ENCODE measurements around the gene KIF12.
A peak's percentile ranks its signal among the peaks of the same experiment; 100 is the strongest.

Gene KIF12

DNA sequence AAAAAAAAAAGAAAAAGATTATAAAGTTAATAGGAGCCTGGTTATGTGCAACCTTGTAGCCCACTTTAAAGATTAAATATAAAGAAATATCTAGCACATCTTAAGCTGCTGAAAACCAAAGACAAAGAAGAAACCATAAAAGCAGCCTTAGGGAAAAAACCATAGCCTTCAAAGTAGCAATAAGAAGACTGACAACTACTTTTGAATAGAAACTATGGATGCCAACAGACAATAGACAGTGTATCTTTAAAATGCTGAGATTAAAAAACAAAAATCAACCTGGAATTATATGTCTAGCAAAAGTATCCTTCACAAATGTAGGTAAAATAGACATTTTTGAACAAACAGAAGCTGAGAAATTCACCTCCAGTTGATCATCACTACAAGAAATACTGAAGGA lies 3.4 kb upstream of the KIF12 start:
- DNase-seq = no peak

- DNase-seq = no peak
Observed at GRCh38 chr9:114100536-114100935, 1.4 kb upstream of the KIF12 start.

- DNase-seq = no peak
Observed at GRCh38 chr9:114099669-114100270, 678 bp upstream of the KIF12 start.

- DNase-seq = peak; percentile 68
Observed at GRCh38 chr9:114098021-114098935, 814 bp downstream of the KIF12 start.

DNA sequence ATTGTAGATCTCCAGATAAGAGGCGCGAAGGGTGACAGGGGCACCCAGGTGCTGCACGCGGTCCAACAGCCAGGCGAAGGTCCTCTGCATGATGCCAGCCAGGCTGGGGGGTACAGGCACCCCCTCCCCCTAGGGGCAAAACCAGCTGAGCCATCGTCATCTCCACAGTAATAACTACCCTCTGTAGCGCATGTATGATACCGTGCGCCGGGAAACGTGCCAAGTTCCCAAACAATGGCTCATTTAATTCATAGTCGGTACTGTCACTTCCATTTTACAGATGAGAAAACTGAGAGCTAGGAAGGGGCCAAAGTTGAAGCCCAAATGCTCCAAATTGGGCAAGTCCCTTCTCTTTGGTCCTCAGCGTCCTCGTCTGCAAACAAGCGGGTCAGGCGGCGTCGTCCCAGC lies 1.5 kb downstream of the KIF12 start:
- no peak for DNase-seq

GRCh38 chr9:114096866-114097612 lies 2.1 kb downstream of the KIF12 start:
- DNase-seq = no peak

GRCh38 chr9:114096041-114096511 lies 3.0 kb downstream of the KIF12 start:
- no peak for DNase-seq

DNA sequence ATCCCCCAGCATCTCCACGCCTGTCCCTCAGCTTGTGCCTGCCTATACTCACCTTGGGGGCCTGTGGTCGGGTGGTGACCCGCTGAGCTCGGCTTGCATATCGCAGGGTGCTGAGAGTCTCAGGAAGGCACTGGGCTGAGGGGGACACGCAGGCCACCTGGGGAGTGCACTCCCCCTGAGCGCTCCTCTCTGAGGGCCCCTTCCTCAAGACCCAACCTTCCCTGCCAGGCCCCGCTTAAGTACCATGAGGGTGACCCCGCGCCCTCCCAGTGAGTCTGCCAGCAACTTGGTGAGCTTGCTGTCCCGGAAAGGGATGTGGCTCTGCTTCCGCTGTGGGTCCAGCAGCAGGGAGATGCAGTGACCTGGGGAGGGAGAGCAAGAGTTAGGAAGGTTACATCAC lies 4.1 kb downstream of the KIF12 start:
- DNase-seq = no peak

GRCh38 chr9:114093761-114094505 lies 5.2 kb downstream of the KIF12 start:
- no peak for DNase-seq

DNA sequence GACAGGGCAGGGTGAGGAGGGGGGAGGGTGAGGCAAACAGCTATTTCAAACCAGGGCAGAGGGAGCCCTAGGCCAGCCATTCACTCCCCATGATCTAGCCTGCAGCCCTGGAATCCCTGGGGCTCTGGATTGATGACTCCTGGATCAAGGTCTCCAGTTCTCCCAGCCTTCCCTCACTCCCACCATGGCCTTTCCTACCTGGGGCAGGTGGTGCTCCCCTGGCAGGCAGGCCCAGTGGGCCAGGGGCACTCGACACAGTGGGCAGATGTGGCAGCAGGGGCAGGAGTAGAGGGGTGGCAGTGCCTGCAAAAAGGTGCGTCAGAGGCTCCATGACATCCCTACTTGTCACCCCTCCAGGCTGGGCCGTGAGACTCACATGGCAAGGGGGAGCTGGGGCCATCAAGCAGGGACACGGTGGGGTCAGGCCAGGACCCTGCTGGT lies 6.0 kb downstream of the KIF12 start:
- DNase-seq = no peak

DNA sequence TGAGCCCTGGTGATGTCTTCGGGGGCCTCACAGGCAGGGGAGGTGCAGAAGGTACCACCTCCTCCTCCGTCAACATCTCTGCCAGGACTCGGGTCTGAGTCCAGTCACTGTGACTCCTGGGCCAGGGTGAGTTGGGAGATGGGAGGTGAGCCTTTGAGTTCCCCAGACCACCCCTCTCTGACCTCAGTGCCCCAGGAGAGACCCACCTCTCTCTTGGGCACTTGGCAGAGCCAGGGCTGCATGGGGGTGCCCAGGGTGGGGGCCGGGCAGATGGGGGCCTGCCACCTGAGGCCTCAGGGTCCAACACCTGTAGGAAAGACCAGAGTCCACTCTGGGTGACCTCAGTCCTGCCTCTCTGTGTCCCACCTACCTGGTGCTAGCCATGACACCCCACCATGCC lies 6.8 kb downstream of the KIF12 start:
- DNase-seq = no peak

- DNase-seq = no peak
Observed at GRCh38 chr9:114091711-114092110, 7.4 kb downstream of the KIF12 start.

- no peak for DNase-seq
Observed at GRCh38 chr9:114090798-114091197, 8.3 kb downstream of the KIF12 start.

DNA sequence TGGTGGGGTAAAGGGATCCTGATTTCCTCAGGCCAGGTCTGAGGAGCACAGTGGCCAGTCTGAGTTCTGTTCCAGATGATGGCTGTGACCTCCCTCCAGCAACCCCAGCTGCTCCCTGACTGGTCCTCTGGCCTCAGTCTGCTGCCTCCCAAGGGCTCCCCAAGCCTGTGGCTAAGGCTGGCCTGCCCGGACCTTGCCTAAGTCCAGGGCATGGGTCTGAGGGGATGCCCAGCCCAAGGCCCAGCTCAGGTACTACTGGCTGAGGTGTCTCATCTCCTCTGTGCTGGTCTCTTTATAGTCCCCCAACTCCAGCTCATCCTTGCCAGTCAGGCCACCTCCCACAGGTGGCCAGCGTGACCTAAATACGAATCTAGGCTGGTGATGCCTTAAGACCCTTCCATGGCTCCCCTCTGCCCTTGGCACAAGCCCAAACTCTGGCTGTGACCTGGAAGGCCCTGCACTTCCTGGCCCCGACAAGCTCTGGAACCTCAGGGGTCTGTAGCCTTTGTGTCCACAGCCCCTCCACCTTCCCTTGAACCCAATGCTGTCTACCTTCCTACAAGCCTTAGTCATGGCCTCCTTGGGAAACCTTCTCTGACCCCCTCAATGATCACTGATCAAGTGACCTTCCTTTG lies 9.8 kb downstream of the KIF12 start:
- DNase-seq = no peak

- no peak for DNase-seq
Observed at GRCh38 chr9:114088571-114089170, 10.4 kb downstream of the KIF12 start.

DNA sequence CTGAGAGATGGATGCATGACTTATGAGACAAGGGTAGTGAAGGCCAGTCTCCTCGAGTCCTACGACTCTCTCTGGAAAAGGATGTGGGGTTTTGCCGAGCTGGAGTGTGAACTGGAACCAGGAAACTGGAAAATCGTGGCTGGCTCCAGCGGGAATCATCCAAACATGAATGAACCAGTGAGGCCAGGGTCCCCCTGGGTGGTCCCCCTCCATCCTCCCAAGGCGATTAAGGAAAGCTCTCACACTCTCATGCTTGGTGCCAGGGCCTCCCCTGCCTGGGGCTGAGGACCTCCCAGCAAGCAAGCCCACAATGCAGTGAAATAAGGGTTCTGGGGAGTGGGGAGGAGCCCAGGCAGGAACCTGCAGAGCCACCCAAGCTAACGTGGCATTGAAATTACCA lies 11.4 kb downstream of the KIF12 start:
- no peak for DNase-seq

- no peak for DNase-seq
Observed at GRCh38 chr9:114086607-114087006, 12.5 kb downstream of the KIF12 start.

DNA sequence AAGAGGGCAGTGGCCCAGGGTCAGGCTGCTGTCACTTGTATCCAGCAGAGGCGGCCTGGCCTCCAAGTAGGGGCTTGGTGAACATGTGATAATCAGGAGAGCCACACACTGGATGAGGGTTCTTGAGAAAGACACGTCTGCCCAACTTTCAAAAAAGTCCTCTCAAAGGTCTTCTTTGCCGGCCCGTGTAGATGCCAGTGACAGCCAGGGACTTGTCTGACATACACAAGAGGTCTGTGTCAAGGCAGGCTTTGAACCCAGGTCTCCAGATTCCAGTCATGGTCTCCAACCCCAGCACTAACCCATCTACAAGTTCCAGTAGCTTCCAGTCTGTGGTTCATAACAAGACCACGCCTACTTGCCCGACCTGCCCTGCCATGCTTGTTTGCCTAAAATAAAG lies 13.1 kb downstream of the KIF12 start:
- no peak for DNase-seq

DNA sequence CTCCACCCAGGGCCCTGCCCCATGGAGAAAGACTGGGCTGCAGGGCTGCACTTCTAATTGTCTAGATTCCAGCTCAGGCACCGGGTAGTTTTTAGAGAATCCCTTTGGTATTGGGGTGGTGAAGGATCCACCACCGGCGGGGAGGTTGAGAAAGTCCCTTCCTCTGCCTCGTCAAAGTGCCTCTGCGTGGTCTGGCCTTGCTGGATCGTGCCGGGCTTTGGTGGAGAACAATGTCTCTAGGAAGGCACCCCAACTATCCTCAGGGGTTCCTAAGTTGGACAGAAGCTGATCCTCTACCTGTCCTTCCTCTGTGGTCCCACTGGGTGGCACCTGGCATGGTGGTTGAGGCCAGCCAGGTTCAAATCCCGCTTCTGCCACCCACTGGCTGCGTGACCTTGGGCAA lies 13.7 kb downstream of the KIF12 start:
- no peak for DNase-seq

DNA sequence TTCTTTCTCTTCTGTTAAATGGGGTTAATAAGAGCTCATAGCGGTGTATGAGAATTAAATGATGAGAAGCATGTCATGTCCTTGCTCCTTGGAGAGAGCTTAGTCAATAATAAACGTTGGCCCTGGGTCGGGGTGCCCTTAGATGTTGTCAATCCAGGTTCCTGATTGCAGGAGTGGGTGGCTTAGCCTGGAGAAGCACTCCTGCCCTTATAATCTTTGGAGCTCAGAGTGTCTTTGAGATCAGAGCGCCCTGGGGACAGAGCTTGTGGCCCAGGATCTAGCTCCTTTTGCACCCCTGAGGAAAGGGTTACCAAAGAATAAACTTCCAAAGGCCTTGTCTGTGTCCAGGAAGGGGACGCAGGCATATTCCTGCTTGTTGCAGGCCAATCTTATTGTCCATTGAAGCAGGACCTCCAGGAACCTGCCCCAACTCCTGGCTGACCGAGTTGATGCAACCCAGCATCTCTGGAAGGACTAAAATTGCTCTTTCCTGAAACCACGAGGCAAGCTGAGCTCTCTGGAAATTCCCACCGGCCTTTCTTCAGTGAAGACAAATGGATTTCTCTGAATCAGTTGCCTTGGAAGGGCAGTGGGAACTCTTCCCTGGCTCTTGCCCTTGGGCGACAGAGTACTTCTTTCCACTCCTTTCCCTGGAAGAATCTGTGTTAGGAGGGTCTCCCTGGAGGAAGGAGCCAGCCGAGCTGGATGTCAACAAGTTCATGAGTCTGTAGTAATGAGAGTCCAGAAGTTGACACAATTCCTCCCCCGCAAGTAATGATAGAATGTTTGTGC lies 14.6 kb downstream of the KIF12 start:
- no peak for DNase-seq

DNA sequence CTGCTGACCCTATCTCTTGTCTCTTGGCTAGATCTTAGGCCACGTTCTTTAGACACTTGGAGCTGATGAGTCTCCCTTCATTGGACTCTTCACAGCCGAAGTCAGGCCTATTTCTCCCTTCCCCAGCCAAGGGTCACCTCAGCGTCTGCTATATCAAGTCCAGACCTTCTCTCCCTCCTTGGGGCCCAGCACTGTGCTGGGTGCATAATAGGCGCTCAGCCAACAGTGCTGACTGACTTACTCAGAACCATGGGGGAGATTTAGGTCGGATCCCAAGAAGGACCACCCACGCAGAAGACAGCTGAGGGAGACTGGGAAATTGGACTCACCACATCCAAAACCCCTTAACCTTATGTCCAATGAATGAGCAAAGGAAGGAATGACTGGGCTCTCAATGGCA lies 15.4 kb downstream of the KIF12 start:
- no peak for DNase-seq

Data from NCI-H2029 (cell line).